Astrocyte (in vitro differentiated cells and primary cell): ENCODE data around the gene CTSW. TPM values are rescaled to one million over a fixed set of nuclear protein-coding genes. Genes with fewer than 3 reads are reported as not detected.

ENCODE experiments used
- DNase-seq: peaks from one replicate; pipeline ENCODE4 v3.0.0-alpha.2; 2010; ENCODE audit warnings: low read depth
- FAIRE-seq: peaks from 2 replicates; lab custom pipeline; 2011; peaks lifted over from hg19 to GRCh38; lab: Jason Lieb, UNC
- H2AFZ ChIP-seq: 2 replicates; pipeline ENCODE4 v1.6.0; 2012; ENCODE audit warnings: low read depth, low read length, inconsistent platforms
- H3K27ac ChIP-seq: 2 replicates; pipeline ENCODE4 v1.5.1; 2011; ENCODE audit warnings: low read depth, low read length, inconsistent platforms
- H3K27me3 ChIP-seq: 2 replicates; pipeline ENCODE4 v1.6.0; 2011; ENCODE audit warnings: low read length, inconsistent platforms; ENCODE audit not compliant: insufficient read depth
- H3K36me3 ChIP-seq: 2 replicates; pipeline ENCODE4 v1.5.1; 2011; ENCODE audit warnings: low read length, inconsistent platforms; ENCODE audit not compliant: insufficient read depth
- H3K4me1 ChIP-seq: 2 replicates; pipeline ENCODE4 v1.5.1; 2011; ENCODE audit warnings: low read length, inconsistent platforms; ENCODE audit not compliant: insufficient read depth
- H3K4me2 ChIP-seq: 2 replicates; pipeline ENCODE4 v1.6.0; 2012; ENCODE audit warnings: low read length, inconsistent platforms
- H3K4me3 ChIP-seq: 2 replicates; pipeline ENCODE4 v1.5.1; 2011; ENCODE audit warnings: low read depth, mild to moderate bottlenecking, low read length, inconsistent platforms; ENCODE audit not compliant: insufficient read depth
- H3K79me2 ChIP-seq: 2 replicates; pipeline ENCODE4 v1.6.0; 2012; ENCODE audit warnings: mild to moderate bottlenecking, low read length, inconsistent platforms; ENCODE audit not compliant: insufficient read depth
- H3K9ac ChIP-seq: 2 replicates; pipeline ENCODE4 v1.6.0; 2012; ENCODE audit warnings: mild to moderate bottlenecking, low read length, inconsistent platforms
- H3K9me3 ChIP-seq: 2 replicates; pipeline ENCODE4 v1.5.1; 2012; ENCODE audit warnings: low read depth, mild to moderate bottlenecking, low read length, inconsistent platforms; ENCODE audit not compliant: insufficient read depth
- H4K20me1 ChIP-seq: 2 replicates; pipeline ENCODE4 v1.6.0; 2012; ENCODE audit warnings: low read length, inconsistent platforms; ENCODE audit not compliant: insufficient read depth
- H3K27ac Mint-ChIP-seq: one replicate; pipeline ENCODE4 v1.8.0; 2021; ENCODE audit warnings: mild to moderate bottlenecking, mixed read lengths; ENCODE audit not compliant: unreplicated experiment
- H3K27me3 Mint-ChIP-seq: one replicate; pipeline ENCODE4 v1.8.0; 2021; ENCODE audit warnings: low read depth, mixed read lengths; ENCODE audit not compliant: unreplicated experiment
- H3K36me3 Mint-ChIP-seq: one replicate; pipeline ENCODE4 v1.8.0; 2021; ENCODE audit warnings: low read depth, mixed read lengths; ENCODE audit not compliant: unreplicated experiment
- H3K4me1 Mint-ChIP-seq: one replicate; pipeline ENCODE4 v1.8.0; 2021; ENCODE audit warnings: low read depth, mixed read lengths; ENCODE audit not compliant: unreplicated experiment
- H3K4me3 Mint-ChIP-seq: one replicate; pipeline ENCODE4 v1.8.0; 2021; ENCODE audit warnings: mild to moderate bottlenecking, moderate library complexity, mixed read lengths; ENCODE audit not compliant: unreplicated experiment
- H3K9me3 Mint-ChIP-seq: one replicate; pipeline ENCODE4 v1.8.0; 2021; ENCODE audit warnings: mild to moderate bottlenecking, mixed read lengths; ENCODE audit not compliant: unreplicated experiment
- CTCF ChIP-seq: IDR thresholded peaks from 2 replicates; pipeline ENCODE4 v1.5.1; 2011; ENCODE audit warnings: low read depth, mild to moderate bottlenecking, inconsistent platforms, low read length, moderate library complexity; ENCODE audit not compliant: insufficient read depth
- EZH2 ChIP-seq: IDR thresholded peaks from 2 replicates; pipeline ENCODE4 v1.6.1; 2012; ENCODE audit warnings: mild to moderate bottlenecking, low read length, inconsistent platforms; ENCODE audit not compliant: insufficient read depth
- total RNA-seq: library from RNA; stranded (reverse); gene quantifications from 2 replicates; pipeline ENCODE4 v1.2.1, GENCODE V29; 2021

CTSW gene
- total RNA-seq, 1 donor from 2014 or later, result not detected

- no peaks in the 10 kb centered on the region for H3K27me3 ChIP-seq
- peaks cover 71% of the 10 kb centered on the region for H3K79me2 ChIP-seq
- peaks cover 74% of the 10 kb centered on the region for H3K4me1 ChIP-seq
- H3K27ac Mint-ChIP-seq, result peak overlapping the region; percentile 86
- FAIRE-seq (no peak), DNase-seq (no peak)
- no peaks in the 10 kb centered on the region for H3K9me3 Mint-ChIP-seq
- H3K27me3 Mint-ChIP-seq, result no peaks in the 10 kb centered on the region
- peaks cover 70% of the 10 kb centered on the region for H4K20me1 ChIP-seq
- H3K9me3 ChIP-seq, result no peaks in the 10 kb centered on the region
- H3K36me3 Mint-ChIP-seq, result peaks cover 14% of the 10 kb centered on the region
- H3K9ac ChIP-seq, result peak overlapping the region; percentile 79
- no peak overlapping the region for H3K4me3 ChIP-seq
- no peak overlapping the region for H3K27ac ChIP-seq
- H3K4me1 Mint-ChIP-seq, result peaks cover 33% of the 10 kb centered on the region
- peaks cover 26% of the 10 kb centered on the region for H3K36me3 ChIP-seq
- no peak for TF ChIP-seq EZH2
- peak overlapping the region; percentile 99 for H3K4me2 ChIP-seq
- peak overlapping the region; percentile 81 for H3K4me3 Mint-ChIP-seq
- H2AFZ ChIP-seq, result no peak overlapping the region
Measured at GRCh38 chr11:65892661-65893317, 13.2 kb downstream of the CTSW start.

DNA sequence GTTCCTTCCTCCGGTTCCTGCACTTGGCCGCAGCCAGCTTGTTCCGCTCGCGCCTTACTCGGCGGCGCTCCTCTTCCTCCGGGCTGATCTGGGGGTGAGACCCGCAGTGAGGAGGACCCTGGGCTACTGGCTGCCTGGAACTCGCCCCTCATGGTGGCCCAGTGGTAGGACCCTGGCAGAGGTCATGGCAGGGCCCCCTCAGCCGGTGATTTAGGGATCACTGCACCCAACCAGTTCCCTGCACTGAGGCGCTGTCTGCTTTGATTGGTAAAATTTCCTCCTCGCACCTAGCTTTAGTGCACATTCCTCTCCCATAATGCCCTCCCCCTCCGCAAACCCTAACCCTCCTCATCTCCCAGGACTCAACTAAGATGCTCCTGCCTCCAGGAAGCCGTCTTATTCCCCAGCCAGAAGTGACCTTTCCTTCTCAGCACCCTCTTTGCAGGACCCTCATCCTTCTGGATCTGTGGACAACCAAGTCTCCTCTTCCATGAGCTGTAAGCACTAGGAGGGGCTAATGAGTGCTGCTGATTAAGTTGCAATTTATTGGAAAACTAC, 14.5 kb downstream of the CTSW start:
- H3K9me3 Mint-ChIP-seq, result no peaks in the 10 kb centered on the region
- peak overlapping the region; percentile 99 for H3K4me2 ChIP-seq
- FAIRE-seq (no peak), DNase-seq (no peak)
- peaks cover 14% of the 10 kb centered on the region for H3K36me3 Mint-ChIP-seq
- H3K36me3 ChIP-seq, result peaks cover 26% of the 10 kb centered on the region
- H3K79me2 ChIP-seq, result peaks cover 80% of the 10 kb centered on the region
- no peak overlapping the region for H3K4me3 ChIP-seq
- H3K27ac ChIP-seq, result no peak overlapping the region
- no peak overlapping the region for H3K4me3 Mint-ChIP-seq
- no peaks in the 10 kb centered on the region for H3K9me3 ChIP-seq
- H3K4me1 Mint-ChIP-seq, result peaks cover 30% of the 10 kb centered on the region
- no peak overlapping the region for H2AFZ ChIP-seq
- H4K20me1 ChIP-seq, result peaks cover 81% of the 10 kb centered on the region
- no peaks in the 10 kb centered on the region for H3K27me3 Mint-ChIP-seq
- H3K4me1 ChIP-seq, result peaks cover 73% of the 10 kb centered on the region
- no peak overlapping the region for H3K27ac Mint-ChIP-seq
- TF ChIP-seq EZH2, result no peak
- no peak for TF ChIP-seq CTCF
- H3K27me3 ChIP-seq, result no peaks in the 10 kb centered on the region
- H3K9ac ChIP-seq, result peak overlapping the region; percentile 19

DNA sequence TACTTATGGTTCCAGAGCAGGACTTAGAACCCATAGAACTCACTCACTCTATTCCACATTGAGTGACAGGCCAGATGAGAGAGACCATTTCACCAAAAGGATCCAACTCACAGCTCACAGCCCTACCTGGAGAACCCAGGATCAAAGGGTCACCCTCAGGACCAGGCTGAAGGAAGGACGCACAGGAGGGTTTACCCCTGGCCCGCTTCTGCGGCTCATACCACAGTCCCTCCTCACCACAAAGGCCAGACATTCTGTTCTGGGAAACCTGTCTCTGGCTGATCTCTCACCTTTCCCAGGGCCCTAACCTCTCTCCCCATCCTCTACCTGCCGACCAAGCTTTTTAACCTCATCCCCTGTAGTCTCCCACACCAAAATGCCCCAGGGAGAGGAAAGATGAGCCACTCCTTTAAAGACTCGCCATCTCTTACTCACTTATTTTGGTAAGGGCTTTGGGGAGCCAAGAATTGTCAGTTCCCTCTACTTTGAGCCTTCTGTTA, 15.9 kb downstream of the CTSW start:
- Histone ChIP-seq H3K9ac (peak overlapping the region; percentile 54), H4K20me1 (peaks cover 86% of the 10 kb centered on the region)
- H3K36me3 Mint-ChIP-seq, result peaks cover 14% of the 10 kb centered on the region

More for the DNA sequence above, 15.9 kb downstream of the CTSW start:
- Mint-ChIP-seq H3K27me3 (no peaks in the 10 kb centered on the region), H3K4me3 (peak overlapping the region; percentile 23), H3K27ac (peak overlapping the region; percentile 20), H3K9me3 (no peaks in the 10 kb centered on the region), H3K4me1 (peaks cover 21% of the 10 kb centered on the region)
- no peak for FAIRE-seq
- TF ChIP-seq EZH2, result no peak
- TF ChIP-seq CTCF, result no peak
- Histone ChIP-seq H3K4me2 (peak overlapping the region; percentile 89), H3K9me3 (no peaks in the 10 kb centered on the region), H3K79me2 (peaks cover 90% of the 10 kb centered on the region), H3K4me1 (peaks cover 62% of the 10 kb centered on the region), H3K4me3 (no peak overlapping the region), H3K36me3 (peaks cover 26% of the 10 kb centered on the region), H2AFZ (no peak overlapping the region), H3K27me3 (no peaks in the 10 kb centered on the region), H3K27ac (peak overlapping the region; percentile 22)
- no peak for DNase-seq
